Pancreas (tissue), 10 donors: Measurements from ENCODE around the gene PALM. TPM values are rescaled to one million over a fixed set of nuclear protein-coding genes. Genes with fewer than 3 reads are reported as not detected.

ENCODE experiments used
- ATAC-seq, 4 donors: fragments of 200-7000 bp; cut with Tn5 transposase; one replicate each; pipeline versions ENCODE4 v1.8.0 to v1.9.1; 2020; ENCODE audit warnings: mild to moderate bottlenecking in 4 of 4, moderate library complexity in 4 of 4
- DNase-seq, 6 donors: peaks; one replicate each; pipeline ENCODE4 v3.0.0-alpha.2; 2020
- FAIRE-seq: peaks from 2 replicates; lab custom pipeline; 2012; peaks lifted over from hg19 to GRCh38; lab: Jason Lieb, UNC
- H3K27ac ChIP-seq, 4 donors: fragments of 200-600 bp; sonication (generic); 1 replicate in 3 of 4; 2 replicates in 1 of 4; pipeline versions ENCODE4 v1.5.0 to v1.8.0; 2020
- H3K27me3 ChIP-seq, 4 donors: fragments of 200-600 bp; one replicate each; pipeline ENCODE4 v1.8.0; 2021
- H3K36me3 ChIP-seq, 3 donors: fragments of 200-600 bp; sonication (generic) in 1 of 3; one replicate each; pipeline versions ENCODE4 v1.5.0 to v1.8.0; 2020 to 2021
- H3K4me1 ChIP-seq, 3 donors: fragments of 200-600 bp; one replicate each; pipeline ENCODE4 v1.8.0; 2021
- H3K4me3 ChIP-seq, 4 donors: fragments of 200-600 bp; sonication (generic) in 2 of 4; one replicate each; pipeline versions ENCODE4 v1.5.0 to v1.8.0; 2020 to 2021
- H3K9me3 ChIP-seq, 4 donors: fragments of 200-600 bp; one replicate each; pipeline ENCODE4 v1.8.0; 2021
- WGBS, 2 donors: extraction: QIAGEN DNeasy Blood & Tissue Kit; methylation state at CpG; one replicate each; pipeline ENCODE4 v1.1.7; 2013; 5-methylcytosine and 5-hydroxymethylcytosine counted together
- intact Hi-C, 3 donors: fragments of 100-400 bp; cut with DNase I; formaldehyde crosslinking; loops; one replicate each; pipeline versions ENCODE4 v1.11.1 to v1.14.2; 2022
- polyA plus RNA-seq, 2 donors: library from polyadenylated mRNA; stranded (reverse); fragments of 200-250 nt; gene quantifications; one replicate each; pipeline ENCODE4 v1.2.3, GENCODE V29; 2013
- total RNA-seq, 6 donors: library from RNA; stranded (reverse); fragmentation: NEBNext Ultra II Directional in 4 of 6; extraction: Animal tissue kit (Norgen Biotek cat#: 25700) in 4 of 6; gene quantifications; one replicate each; pipeline versions ENCODE4 v1.2.1 to v1.2.4, GENCODE V29; 2021 to 2023
- TF ChIP-seq, protein P1 (sequence below), 4 donors: fragments of 200-600 bp; sonication (generic) in 3 of 4; IDR thresholded peaks; one replicate each; pipeline versions ENCODE4 v1.5.0 to v1.8.0; 2021; ENCODE audit warnings: antibody characterized with exemption in 4 of 4
- donor health status: healthy with polysubstance abuse.
- donor health status: DM: no; HTN: no; CAD: no; lungs with moderate emphysema.
- donor health status: DM: no; HTN: no; CAD: no.
- donor health status: control.
- donor health status: control.
- donor health status: Bipolar disorder and iron deficiency.
- donor health status: DM: yes; HTN: yes; CAD: no.
- donor health status: DM: no; HTN: no; CAD: no.
- donor health status: DM: no; HTN: no; CAD: no.
- donor health status: DM: yes; HTN: yes; CAD: no.

PALM gene
- total and polyA plus RNA-seq, 8 donors, result 3.5 to 12.6 (median 6.2) TPM

DNA sequence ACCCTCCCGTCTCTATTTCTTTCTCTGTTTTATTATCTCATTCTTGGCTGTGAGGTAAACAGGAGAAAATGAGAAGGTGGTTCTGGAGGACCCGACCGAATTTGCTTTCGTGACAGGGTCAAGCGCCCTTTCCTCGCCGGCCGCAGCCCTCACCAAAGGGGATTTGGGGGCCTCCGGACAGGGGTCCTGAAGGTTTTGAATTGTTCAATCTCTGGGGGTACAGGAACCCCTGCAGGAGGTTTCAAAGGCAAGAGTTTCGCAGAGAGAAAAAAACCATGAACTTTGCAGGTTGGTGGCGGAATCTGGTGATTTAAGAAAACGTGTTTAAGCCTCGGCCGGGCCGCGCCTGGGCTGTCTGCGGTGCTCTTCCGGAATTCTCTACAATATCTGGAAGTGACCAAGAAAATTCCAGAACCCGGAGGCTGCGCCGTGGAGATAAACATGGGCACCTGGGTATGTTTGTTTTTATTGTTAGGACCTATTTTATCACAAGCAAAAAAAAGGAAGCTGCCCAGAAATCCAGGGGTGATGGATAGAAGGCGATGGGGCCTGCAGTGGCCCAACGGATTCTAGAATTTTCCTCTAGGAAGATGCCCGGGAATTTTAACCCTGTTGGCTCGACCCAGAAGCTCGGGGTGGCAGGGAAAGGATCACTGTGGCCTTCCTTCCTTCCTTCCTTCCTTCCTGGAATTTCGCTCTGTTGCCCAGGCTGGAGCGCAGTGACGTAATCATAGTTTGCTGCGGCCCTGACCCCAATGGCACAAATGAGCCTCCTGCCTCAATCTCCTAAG, 74.3 kb downstream of the PALM start:
- intact Hi-C loops, result no loop called here
- ATAC-seq, result peak; percentile 37 to 48 (median 42)
- peak in 1 of 6 donors; percentile 13 for DNase-seq
- Histone ChIP-seq H3K36me3 (no peaks in the 10 kb centered on the region), H3K27ac (peak overlapping the region; percentile 56 to 85 (median 67)), H3K9me3 (no peaks in the 10 kb centered on the region), H3K4me1 (no peaks in the 10 kb centered on the region), H3K27me3 (no peaks in the 10 kb centered on the region), H3K4me3 (peak overlapping the region in 3 of 4 donors; percentile 8 to 37 (median 25))
- TF ChIP-seq, protein P1, sequence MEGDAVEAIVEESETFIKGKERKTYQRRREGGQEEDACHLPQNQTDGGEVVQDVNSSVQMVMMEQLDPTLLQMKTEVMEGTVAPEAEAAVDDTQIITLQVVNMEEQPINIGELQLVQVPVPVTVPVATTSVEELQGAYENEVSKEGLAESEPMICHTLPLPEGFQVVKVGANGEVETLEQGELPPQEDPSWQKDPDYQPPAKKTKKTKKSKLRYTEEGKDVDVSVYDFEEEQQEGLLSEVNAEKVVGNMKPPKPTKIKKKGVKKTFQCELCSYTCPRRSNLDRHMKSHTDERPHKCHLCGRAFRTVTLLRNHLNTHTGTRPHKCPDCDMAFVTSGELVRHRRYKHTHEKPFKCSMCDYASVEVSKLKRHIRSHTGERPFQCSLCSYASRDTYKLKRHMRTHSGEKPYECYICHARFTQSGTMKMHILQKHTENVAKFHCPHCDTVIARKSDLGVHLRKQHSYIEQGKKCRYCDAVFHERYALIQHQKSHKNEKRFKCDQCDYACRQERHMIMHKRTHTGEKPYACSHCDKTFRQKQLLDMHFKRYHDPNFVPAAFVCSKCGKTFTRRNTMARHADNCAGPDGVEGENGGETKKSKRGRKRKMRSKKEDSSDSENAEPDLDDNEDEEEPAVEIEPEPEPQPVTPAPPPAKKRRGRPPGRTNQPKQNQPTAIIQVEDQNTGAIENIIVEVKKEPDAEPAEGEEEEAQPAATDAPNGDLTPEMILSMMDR (IDR thresholded peaks at IDR 0.05), result no peak
- WGBS, 2 donors, result 40 to 44% methylated on average over 30 of the region's 30 CpGs
- FAIRE-seq, result no peak

DNA sequence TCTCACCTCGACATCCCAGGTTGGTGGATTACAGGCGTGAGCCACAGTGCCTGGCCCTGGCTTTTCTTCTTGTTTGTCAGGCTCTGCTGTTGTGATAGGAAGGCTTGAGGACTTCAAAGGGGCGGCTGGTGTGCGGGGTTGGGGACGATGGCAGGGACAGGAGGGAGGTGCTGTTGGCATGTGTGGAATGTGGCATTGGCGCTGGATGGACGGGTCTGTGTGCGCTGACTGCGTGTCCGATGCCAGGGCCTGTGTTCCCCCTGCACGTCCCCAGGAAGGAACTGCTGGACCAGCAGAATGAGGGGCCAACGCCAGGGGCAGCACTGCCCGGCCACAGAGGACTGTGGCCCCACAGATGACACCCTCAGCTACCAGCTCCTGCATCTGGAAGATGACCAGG, 75.8 kb downstream of the PALM start:
- Histone ChIP-seq H3K36me3 (no peaks in the 10 kb centered on the region), H3K9me3 (no peaks in the 10 kb centered on the region), H3K27ac (peak overlapping the region in 2 of 4 donors; percentile 56 to 57), H3K27me3 (no peaks in the 10 kb centered on the region), H3K4me3 (peak overlapping the region in 3 of 4 donors; percentile 10 to 37 (median 25)), H3K4me1 (no peaks in the 10 kb centered on the region)
- TF ChIP-seq, protein P1 (IDR thresholded peaks at IDR 0.05), result no peak
- ATAC-seq (peak in 3 of 4 donors; percentile 43 to 62 (median 48)), FAIRE-seq (no peak), DNase-seq (peak in 3 of 6 donors; percentile 50 to 75 (median 58))
- intact Hi-C loops, result no loop called here
- 42 to 49% methylated on average over 13 of the region's 13 CpGs for WGBS, 2 donors

DNA sequence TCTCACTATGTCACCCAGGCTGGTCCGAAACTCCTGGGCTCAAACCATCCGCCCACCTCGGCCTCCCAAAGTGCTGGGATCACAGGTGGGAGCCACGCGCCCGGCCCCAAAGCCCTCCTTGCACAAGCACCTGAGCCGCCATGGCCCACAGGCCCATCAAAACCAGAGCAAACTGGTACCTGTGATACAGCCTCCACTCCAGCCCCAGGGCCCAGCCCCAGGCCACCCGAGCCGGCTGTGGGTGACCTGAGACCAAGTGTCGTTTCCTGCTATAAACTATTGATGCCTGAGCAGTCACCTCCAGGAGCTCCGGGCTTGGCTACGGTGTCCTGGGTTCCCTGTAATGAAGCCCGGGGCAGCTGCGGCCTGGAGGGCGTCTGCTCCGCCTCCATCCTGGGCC, 78.8 kb downstream of the PALM start:
- TF ChIP-seq, protein P1 (IDR thresholded peaks at IDR 0.05), result no peak
- intact Hi-C loops, result no loop called here
- H3K4me1 ChIP-seq, result no peaks in the 10 kb centered on the region
- 91 to 92% methylated on average over 16 of the region's 16 CpGs for WGBS, 2 donors
- no peak for ATAC-seq
- H3K27me3 ChIP-seq, result no peaks in the 10 kb centered on the region
- no peaks in the 10 kb centered on the region for H3K9me3 ChIP-seq
- peak in 1 of 6 donors; percentile 28 for DNase-seq
- no peak overlapping the region for H3K4me3 ChIP-seq
- H3K27ac ChIP-seq, result no peak overlapping the region
- H3K36me3 ChIP-seq, result no peaks in the 10 kb centered on the region
- no peak for FAIRE-seq

DNA sequence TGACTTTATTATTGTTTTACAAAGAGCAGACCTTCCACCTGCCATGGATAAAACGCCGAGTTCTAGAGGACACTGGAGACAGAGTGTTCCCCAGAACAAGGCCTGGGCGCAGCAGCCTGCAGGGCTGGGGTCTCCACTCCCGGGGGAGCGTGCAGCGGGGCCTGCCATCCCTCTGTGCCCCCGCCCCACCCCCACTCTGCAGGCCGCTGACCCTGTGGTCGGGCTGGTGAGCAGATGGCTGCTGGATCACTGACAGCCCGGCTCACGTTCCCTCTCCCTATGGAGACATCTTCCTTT, 79.9 kb downstream of the PALM start:
- no peak overlapping the region for H3K27ac ChIP-seq
- TF ChIP-seq, protein P1 (IDR thresholded peaks at IDR 0.05), result no peak
- H3K27me3 ChIP-seq, result no peaks in the 10 kb centered on the region
- 69 to 80% methylated on average over 11 of the region's 11 CpGs for WGBS, 2 donors
- intact Hi-C loops, result no loop called here
- ATAC-seq (no peak), DNase-seq (no peak), FAIRE-seq (no peak)
- no peak overlapping the region for H3K4me3 ChIP-seq
- H3K9me3 ChIP-seq, result no peaks in the 10 kb centered on the region
- H3K4me1 ChIP-seq, result no peaks in the 10 kb centered on the region
- no peaks in the 10 kb centered on the region for H3K36me3 ChIP-seq
